Colonic mucosa (tissue), 4 donors: ENCODE data around the gene NDUFV1. TPM values are rescaled to one million over a fixed set of nuclear protein-coding genes. Genes with fewer than 3 reads are reported as not detected.
"Not testable (repeated sequence)": the region's sequence is repeated elsewhere in the genome, so short reads cannot be mapped to it uniquely, and the experiment has no call there.

Source experiments
- DNase-seq: peaks from one replicate; pipeline ENCODE4 v3.0.0-alpha.2; 2020
- H3K27ac ChIP-seq: fragments of 200-600 bp; one replicate; pipeline ENCODE4 v1.8.0; 2021
- H3K27me3 ChIP-seq: fragments of 200-600 bp; one replicate; pipeline ENCODE4 v1.8.0; 2021
- H3K36me3 ChIP-seq: fragments of 200-600 bp; one replicate; pipeline ENCODE4 v1.8.0; 2021
- H3K4me1 ChIP-seq: fragments of 200-600 bp; one replicate; pipeline ENCODE4 v1.8.0; 2021; ENCODE audit warnings: mild to moderate bottlenecking
- H3K4me3 ChIP-seq: fragments of 200-600 bp; one replicate; pipeline ENCODE4 v1.8.0; 2021
- H3K9ac ChIP-seq, 2 donors: one replicate each; pipeline ENCODE4 v1.7.0; 2013; ENCODE audit warnings: control low read depth in 2 of 2, low read depth in 2 of 2, low read length in 2 of 2
- H3K9me3 ChIP-seq: fragments of 200-600 bp; one replicate; pipeline ENCODE4 v1.8.0; 2021
- intact Hi-C: fragments of 100-400 bp; cut with DNase I; formaldehyde crosslinking; loops from one replicate; pipeline ENCODE4 v1.14.1; 2022
- total RNA-seq, 2 donors: library from RNA; stranded (reverse); fragmentation: NEBNext Ultra II Directional in 1 of 2; extraction: Animal tissue kit (Norgen Biotek cat#: 25700) in 1 of 2; gene quantifications; one replicate each; pipeline ENCODE4 v1.2.1, GENCODE V29; 2021
- TF ChIP-seq, protein P1 (sequence below): fragments of 200-600 bp; IDR thresholded peaks from one replicate; pipeline ENCODE4 v1.8.0; 2022; ENCODE audit warnings: antibody characterized with exemption, mild to moderate bottlenecking
- donor health status: healthy.
- donor health status: DM: no; HTN: no; CAD: no.
- donor health status: DM: no; HTN: no; CAD: no.

Gene NDUFV1
- total RNA-seq, 2 donors from 2014 or later, result 329 to 361 TPM

DNA sequence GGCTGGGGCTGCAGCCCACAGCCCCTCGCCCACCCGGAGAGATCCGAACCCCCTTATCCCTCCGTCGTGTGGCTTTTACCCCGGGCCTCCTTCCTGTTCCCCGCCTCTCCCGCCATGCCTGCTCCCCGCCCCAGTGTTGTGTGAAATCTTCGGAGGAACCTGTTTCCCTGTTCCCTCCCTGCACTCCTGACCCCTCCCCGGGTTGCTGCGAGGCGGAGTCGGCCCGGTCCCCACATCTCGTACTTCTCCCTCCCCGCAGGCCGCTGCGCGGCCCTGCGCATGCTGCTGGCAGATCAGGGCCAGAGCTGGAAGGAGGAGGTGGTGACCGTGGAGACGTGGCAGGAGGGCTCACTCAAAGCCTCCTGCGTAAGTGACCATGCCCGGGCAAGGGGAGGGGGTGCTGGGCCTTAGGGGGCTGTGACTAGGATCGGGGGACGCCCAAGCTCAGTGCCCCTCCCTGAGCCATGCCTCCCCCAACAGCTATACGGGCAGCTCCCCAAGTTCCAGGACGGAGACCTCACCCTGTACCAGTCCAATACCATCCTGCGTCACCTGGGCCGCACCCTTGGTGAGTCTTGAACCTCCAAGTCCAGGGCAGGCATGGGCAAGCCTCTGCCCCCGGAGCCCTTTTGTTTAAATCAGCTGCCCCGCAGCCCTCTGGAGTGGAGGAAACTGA lies 22.4 kb upstream of the NDUFV1 start:
- peak; percentile 88 for DNase-seq
- peak overlapping the region; percentile 96 for H3K27ac ChIP-seq
- H3K9me3 ChIP-seq, result no peaks in the 10 kb centered on the region
- peak overlapping the region; percentile 81 for H3K4me3 ChIP-seq
- TF ChIP-seq, protein P1, sequence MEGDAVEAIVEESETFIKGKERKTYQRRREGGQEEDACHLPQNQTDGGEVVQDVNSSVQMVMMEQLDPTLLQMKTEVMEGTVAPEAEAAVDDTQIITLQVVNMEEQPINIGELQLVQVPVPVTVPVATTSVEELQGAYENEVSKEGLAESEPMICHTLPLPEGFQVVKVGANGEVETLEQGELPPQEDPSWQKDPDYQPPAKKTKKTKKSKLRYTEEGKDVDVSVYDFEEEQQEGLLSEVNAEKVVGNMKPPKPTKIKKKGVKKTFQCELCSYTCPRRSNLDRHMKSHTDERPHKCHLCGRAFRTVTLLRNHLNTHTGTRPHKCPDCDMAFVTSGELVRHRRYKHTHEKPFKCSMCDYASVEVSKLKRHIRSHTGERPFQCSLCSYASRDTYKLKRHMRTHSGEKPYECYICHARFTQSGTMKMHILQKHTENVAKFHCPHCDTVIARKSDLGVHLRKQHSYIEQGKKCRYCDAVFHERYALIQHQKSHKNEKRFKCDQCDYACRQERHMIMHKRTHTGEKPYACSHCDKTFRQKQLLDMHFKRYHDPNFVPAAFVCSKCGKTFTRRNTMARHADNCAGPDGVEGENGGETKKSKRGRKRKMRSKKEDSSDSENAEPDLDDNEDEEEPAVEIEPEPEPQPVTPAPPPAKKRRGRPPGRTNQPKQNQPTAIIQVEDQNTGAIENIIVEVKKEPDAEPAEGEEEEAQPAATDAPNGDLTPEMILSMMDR, result no peak
- peak overlapping the region; percentile 91 to 94 for H3K9ac ChIP-seq
- intact Hi-C loops, result no loop called here
- H3K27me3 ChIP-seq, result no peaks in the 10 kb centered on the region
- H3K4me1 ChIP-seq, result no peaks in the 10 kb centered on the region
- no peaks in the 10 kb centered on the region for H3K36me3 ChIP-seq

DNA sequence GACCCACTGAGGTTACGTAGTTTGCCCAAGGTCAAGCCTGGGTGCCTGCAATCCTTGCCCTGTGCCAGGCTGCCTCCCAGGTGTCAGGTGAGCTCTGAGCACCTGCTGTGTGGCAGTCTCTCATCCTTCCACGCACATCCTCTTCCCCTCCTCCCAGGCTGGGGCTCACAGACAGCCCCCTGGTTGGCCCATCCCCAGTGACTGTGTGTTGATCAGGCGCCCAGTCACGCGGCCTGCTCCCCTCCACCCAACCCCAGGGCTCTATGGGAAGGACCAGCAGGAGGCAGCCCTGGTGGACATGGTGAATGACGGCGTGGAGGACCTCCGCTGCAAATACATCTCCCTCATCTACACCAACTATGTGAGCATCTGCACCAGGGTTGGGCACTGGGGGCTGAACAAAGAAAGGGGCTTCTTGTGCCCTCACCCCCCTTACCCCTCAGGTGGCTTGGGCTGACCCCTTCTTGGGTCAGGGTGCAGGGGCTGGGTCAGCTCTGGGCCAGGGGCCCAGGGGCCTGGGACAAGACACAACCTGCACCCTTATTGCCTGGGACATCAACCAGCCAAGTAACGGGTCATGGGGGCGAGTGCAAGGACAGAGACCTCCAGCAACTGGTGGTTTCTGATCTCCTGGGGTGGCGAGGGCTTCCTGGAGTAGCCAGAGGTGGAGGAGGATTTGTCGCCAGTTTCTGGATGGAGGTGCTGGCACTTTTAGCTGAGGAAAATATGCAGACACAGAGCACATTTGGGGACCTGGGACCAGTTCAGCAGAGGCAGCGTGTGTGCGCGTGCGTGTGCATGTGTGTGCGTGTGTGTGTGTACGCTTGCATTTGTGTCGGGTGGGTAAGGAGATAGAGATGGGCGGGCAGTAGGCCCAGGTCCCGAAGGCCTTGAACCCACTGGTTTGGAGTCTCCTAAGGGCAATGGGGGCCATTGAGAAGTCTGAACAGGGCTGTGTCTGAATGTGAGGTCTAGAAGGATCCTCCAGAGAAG lies 21.6 kb upstream of the NDUFV1 start:
- intact Hi-C loops, result no loop called here
- DNase-seq, result no peak

DNA sequence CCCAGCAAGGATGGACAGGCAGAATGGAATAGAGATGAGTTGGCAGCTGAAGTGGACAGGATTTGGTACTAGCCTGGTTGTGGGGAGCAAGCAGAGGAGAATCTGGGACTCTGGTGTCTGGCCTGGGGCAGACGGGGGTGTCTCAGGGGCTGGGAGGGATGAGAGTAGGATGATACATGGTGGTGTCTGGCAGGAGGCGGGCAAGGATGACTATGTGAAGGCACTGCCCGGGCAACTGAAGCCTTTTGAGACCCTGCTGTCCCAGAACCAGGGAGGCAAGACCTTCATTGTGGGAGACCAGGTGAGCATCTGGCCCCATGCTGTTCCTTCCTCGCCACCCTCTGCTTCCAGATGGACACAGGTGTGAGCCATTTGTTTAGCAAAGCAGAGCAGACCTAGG lies 20.8 kb upstream of the NDUFV1 start:
- TF ChIP-seq, protein P1, result no peak
- Histone ChIP-seq H3K27me3 (no peaks in the 10 kb centered on the region), H3K4me3 (no peak overlapping the region), H3K9ac (no peak overlapping the region), H3K4me1 (no peaks in the 10 kb centered on the region), H3K36me3 (no peaks in the 10 kb centered on the region), H3K9me3 (no peaks in the 10 kb centered on the region), H3K27ac (no peak overlapping the region)
- intact Hi-C loops, result no loop called here
- no peak for DNase-seq

More for the DNA sequence above, 21.6 kb upstream of the NDUFV1 start:
- Histone ChIP-seq H3K36me3 (no peaks in the 10 kb centered on the region), H3K9me3 (no peaks in the 10 kb centered on the region), H3K9ac (peak overlapping the region; percentile 91 to 94), H3K4me3 (peak overlapping the region; percentile 81), H3K27me3 (no peaks in the 10 kb centered on the region), H3K4me1 (no peaks in the 10 kb centered on the region), H3K27ac (peak overlapping the region; percentile 96)
- TF ChIP-seq, protein P1, result no peak

DNA sequence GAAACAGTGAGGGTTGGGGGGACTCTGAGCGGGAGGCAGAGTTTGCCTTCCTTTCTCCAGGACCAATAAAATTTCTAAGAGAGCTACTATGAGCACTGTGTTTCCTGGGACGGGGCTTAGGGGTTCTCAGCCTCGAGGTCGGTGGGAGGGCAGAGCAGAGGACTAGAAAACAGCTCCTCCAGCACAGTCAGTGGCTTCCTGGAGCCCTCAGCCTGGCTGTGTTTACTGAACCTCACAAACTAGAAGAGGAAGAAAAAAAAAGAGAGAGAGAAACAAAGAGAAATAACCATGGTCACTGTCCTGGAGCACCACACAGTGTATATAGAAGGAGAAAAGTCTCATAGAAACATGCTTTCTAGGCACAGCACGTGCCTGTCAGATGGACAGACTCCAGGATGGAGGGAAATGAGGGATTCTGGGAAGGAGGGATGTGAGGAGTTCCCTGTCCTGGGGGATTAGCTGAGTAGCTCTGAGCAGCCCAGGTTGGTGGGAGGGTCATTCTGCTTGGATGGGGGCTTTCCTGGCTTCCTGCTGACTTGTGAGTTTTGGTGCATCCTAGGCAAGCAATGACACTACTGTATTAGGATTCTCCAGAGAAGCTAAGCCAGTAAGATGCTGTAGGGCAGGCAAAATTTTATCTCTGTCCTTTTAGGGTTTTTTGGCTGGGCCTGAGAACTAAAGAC lies 20.0 kb upstream of the NDUFV1 start:
- intact Hi-C loops, result no loop called here
- no peak overlapping the region for H3K27ac ChIP-seq
- no peaks in the 10 kb centered on the region for H3K27me3 ChIP-seq
- H3K4me1 ChIP-seq, result no peaks in the 10 kb centered on the region
- no peak overlapping the region for H3K4me3 ChIP-seq
- TF ChIP-seq, protein P1, result no peak
- no peak for DNase-seq
- no peak overlapping the region for H3K9ac ChIP-seq
- no peaks in the 10 kb centered on the region for H3K36me3 ChIP-seq
- H3K9me3 ChIP-seq, result no peaks in the 10 kb centered on the region

DNA sequence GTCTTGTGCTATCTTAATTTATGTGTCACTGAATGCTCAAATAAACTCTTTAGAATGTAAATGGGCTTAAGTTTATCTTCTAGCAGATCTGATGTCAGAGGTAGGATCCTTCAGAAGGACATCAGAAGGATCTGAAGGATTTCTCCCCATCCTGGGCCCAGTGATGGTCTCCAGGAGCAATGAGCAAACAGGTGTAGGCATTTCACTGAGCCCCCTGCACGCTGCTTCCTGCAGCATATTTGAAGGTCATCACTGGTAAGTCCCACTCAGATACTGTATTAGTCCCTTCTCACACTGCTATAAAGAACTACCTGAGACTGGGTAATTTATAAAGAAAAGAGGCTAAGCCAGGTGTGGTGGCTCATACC lies 18.6 kb upstream of the NDUFV1 start:
- intact Hi-C loops, result no loop called here
- no peaks in the 10 kb centered on the region for H3K4me1 ChIP-seq
- no peak overlapping the region for H3K27ac ChIP-seq

DNA sequence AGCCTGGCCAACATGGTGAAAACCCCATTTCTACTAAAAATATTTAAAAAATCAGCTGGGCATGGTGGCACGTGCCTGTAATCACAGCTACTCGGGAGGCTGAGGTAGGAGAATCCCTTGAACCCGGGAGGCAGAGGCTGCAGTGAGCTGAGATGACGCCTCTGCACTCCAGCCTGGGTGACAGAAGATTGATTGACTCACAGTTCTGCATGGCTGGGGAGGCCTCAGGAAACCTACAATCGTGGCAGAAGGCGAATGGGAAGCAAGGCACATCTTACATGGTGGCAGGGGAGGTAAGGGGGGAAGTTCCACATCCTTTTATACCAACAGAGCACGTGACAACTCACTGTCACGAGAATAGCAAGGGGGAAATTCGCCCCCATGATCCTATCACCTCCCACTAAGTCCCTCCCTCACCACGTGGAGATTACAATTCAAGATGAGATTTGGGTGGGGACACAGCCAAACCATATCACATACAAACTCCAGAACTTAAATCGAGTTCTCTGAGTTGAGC lies 17.8 kb upstream of the NDUFV1 start:
- H3K9ac ChIP-seq, H3K4me3 ChIP-seq, H3K27ac ChIP-seq, H3K4me1 ChIP-seq, H3K36me3 ChIP-seq, intact Hi-C loops, H3K9me3 ChIP-seq, DNase-seq, H3K27me3 ChIP-seq: not testable (repeated sequence)

More for the DNA sequence above, 18.6 kb upstream of the NDUFV1 start:
- Histone ChIP-seq H3K27me3 (no peaks in the 10 kb centered on the region), H3K9ac (no peak overlapping the region), H3K9me3 (no peaks in the 10 kb centered on the region), H3K36me3 (no peaks in the 10 kb centered on the region), H3K4me3 (no peak overlapping the region)
- TF ChIP-seq, protein P1, result no peak
- no peak for DNase-seq
